ENCODE data around the gene TMEM82. TPM values are rescaled to one million over a fixed set of nuclear protein-coding genes. Genes with fewer than 3 reads are reported as not detected.

TMEM82 gene
- total and polyA plus RNA-seq, 2 of the 13 experiments (the other 11 are each of a cell fraction or from before 2014, with no cell fraction given) = 0.24 to 0.97 TPM

DNA sequence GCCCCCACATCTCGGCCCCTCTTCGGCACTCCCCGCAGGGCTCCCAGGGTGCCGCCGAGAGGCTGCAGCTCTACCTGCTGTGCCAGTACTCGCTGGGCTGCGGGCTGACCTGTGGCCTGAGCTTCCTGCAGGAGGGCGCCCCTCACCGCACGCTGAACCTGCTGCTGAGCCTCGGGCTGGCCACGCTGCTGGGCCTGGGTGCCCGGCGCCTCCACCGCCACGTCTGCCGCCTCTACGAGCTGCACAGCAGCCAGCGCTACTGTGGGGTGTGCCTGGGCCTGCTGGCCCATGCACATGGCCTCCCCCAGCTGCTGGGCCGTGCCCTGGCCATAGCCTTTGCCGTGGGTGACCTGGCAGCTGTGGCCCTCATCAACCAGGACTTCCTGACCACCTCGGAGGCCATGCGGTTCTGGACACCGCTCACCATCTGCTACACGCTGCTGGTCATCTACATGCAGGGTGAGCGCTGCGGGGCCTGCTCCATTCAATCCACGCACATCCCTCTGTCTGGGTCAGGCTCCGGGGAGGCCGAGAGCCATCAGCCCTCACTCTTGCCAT lies 1.9 kb downstream of the TMEM82 start (continued):
- TF ChIP-seq, protein P1, sequence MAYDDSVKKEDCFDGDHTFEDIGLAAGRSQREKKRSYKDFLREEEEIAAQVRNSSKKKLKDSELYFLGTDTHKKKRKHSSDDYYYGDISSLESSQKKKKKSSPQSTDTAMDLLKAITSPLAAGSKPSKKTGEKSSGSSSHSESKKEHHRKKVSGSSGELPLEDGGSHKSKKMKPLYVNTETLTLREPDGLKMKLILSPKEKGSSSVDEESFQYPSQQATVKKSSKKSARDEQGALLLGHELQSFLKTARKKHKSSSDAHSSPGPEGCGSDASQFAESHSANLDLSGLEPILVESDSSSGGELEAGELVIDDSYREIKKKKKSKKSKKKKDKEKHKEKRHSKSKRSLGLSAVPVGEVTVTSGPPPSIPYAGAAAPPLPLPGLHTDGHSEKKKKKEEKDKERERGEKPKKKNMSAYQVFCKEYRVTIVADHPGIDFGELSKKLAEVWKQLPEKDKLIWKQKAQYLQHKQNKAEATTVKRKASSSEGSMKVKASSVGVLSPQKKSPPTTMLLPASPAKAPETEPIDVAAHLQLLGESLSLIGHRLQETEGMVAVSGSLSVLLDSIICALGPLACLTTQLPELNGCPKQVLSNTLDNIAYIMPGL (CRISPR knock-in tag; IDR thresholded peaks at IDR 0.05; ENCODE audit: borderline replicate concordance in 1 of 2, low read depth in 1 of 2) = peak in 1 of 2 experiments; percentile 39; a peak in 1 of 4 replicates
- no peak for TF ChIP-seq RFX3 (CRISPR knock-in tag; IDR thresholded peaks at IDR 0.05)
- TF ChIP-seq SAP130 (CRISPR knock-in tag; IDR thresholded peaks at IDR 0.05; ENCODE audit: low read depth) = peak; percentile 16; the same call in 1 of the 2 replicates
- TF ChIP-seq ZNF570 (CRISPR knock-in tag; IDR thresholded peaks at IDR 0.05; ENCODE audit: borderline replicate concordance) = no peak
- TF ChIP-seq JARID2 (CRISPR knock-in tag; IDR thresholded peaks at IDR 0.05; ENCODE audit: insufficient replicate concordance) = peak; percentile 30
- TF ChIP-seq KDM3A (CRISPR knock-in tag; IDR thresholded peaks at IDR 0.05; ENCODE audit: low read depth) = peak; percentile 31; the same call in 1 of the 2 replicates
- TF ChIP-seq ZNF564 (CRISPR knock-in tag; IDR thresholded peaks at IDR 0.05) = no peak
- TF ChIP-seq NR2F6 (IDR thresholded peaks at IDR 0.05) = no peak
- TF ChIP-seq NR2F6 (CRISPR knock-in tag; IDR thresholded peaks at IDR 0.05) = peak; percentile 48; the same call in 1 of the 2 replicates
- 0 out of 2 replicates have a peak, but pooled peaks have one; percentile 19 for TF ChIP-seq ZNF547 (CRISPR knock-in tag; IDR thresholded peaks at IDR 0.05)
- no peak for TF ChIP-seq NCOA5 (CRISPR knock-in tag; IDR thresholded peaks at IDR 0.05)
- peak; percentile 56; the same call in 1 of the 2 replicates for TF ChIP-seq MYC (CRISPR knock-in tag; IDR thresholded peaks at IDR 0.05; ENCODE audit: borderline replicate concordance)
- TF ChIP-seq SIN3A (IDR thresholded peaks at IDR 0.05; ENCODE audit: borderline replicate concordance, low read depth, low read length) = no peak
- TF ChIP-seq ZNF33B (CRISPR knock-in tag; IDR thresholded peaks at IDR 0.05) = 0 out of 2 replicates have a peak, but pooled peaks have one; percentile 62
- TF ChIP-seq, protein P2, sequence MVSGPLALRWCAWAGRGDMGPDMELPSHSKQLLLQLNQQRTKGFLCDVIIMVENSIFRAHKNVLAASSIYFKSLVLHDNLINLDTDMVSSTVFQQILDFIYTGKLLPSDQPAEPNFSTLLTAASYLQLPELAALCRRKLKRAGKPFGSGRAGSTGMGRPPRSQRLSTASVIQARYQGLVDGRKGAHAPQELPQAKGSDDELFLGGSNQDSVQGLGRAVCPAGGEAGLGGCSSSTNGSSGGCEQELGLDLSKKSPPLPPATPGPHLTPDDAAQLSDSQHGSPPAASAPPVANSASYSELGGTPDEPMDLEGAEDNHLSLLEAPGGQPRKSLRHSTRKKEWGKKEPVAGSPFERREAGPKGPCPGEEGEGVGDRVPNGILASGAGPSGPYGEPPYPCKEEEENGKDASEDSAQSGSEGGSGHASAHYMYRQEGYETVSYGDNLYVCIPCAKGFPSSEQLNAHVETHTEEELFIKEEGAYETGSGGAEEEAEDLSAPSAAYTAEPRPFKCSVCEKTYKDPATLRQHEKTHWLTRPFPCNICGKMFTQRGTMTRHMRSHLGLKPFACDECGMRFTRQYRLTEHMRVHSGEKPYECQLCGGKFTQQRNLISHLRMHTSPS (CRISPR knock-in tag; IDR thresholded peaks at IDR 0.05; ENCODE audit: low read depth) = peak; percentile 58
- no peak for TF ChIP-seq BORCS8-MEF2B (CRISPR knock-in tag; IDR thresholded peaks at IDR 0.05)
- TF ChIP-seq ZNF790 (CRISPR knock-in tag; IDR thresholded peaks at IDR 0.05; ENCODE audit: borderline replicate concordance) = peak; percentile 61; the same call in 1 of the 2 replicates
- 0 out of 2 replicates have a peak, but pooled peaks have one; percentile 38 for TF ChIP-seq ERF (CRISPR knock-in tag; IDR thresholded peaks at IDR 0.05)
- TF ChIP-seq, protein P3, sequence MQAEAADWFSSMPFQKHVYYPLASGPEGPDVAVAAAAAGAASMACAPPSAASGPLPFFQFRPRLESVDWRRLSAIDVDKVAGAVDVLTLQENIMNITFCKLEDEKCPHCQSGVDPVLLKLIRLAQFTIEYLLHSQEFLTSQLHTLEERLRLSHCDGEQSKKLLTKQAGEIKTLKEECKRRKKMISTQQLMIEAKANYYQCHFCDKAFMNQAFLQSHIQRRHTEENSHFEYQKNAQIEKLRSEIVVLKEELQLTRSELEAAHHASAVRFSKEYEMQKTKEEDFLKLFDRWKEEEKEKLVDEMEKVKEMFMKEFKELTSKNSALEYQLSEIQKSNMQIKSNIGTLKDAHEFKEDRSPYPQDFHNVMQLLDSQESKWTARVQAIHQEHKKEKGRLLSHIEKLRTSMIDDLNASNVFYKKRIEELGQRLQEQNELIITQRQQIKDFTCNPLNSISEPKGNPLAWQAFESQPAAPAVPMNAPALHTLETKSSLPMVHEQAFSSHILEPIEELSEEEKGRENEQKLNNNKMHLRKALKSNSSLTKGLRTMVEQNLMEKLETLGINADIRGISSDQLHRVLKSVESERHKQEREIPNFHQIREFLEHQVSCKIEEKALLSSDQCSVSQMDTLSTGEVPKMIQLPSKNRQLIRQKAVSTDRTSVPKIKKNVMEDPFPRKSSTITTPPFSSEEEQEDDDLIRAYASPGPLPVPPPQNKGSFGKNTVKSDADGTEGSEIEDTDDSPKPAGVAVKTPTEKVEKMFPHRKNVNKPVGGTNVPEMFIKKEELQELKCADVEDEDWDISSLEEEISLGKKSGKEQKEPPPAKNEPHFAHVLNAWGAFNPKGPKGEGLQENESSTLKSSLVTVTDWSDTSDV (CRISPR knock-in tag; IDR thresholded peaks at IDR 0.05) = 0 out of 2 replicates have a peak, but pooled peaks have one; percentile 40
- TF ChIP-seq, protein P4, sequence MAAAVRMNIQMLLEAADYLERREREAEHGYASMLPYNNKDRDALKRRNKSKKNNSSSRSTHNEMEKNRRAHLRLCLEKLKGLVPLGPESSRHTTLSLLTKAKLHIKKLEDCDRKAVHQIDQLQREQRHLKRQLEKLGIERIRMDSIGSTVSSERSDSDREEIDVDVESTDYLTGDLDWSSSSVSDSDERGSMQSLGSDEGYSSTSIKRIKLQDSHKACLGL (CRISPR knock-in tag; IDR thresholded peaks at IDR 0.05) = 0 out of 2 replicates have a peak, but pooled peaks have one; percentile 58
- TF ChIP-seq ZNF607 (CRISPR knock-in tag; IDR thresholded peaks at IDR 0.05; ENCODE audit: borderline replicate concordance) = peak; percentile 54; the same call in 1 of the 2 replicates
- TF ChIP-seq, protein P5, sequence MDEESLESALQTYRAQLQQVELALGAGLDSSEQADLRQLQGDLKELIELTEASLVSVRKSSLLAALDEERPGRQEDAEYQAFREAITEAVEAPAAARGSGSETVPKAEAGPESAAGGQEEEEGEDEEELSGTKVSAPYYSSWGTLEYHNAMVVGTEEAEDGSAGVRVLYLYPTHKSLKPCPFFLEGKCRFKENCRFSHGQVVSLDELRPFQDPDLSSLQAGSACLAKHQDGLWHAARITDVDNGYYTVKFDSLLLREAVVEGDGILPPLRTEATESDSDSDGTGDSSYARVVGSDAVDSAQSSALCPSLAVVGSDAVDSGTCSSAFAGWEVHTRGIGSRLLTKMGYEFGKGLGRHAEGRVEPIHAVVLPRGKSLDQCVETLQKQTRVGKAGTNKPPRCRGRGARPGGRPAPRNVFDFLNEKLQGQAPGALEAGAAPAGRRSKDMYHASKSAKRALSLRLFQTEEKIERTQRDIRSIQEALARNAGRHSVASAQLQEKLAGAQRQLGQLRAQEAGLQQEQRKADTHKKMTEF (CRISPR knock-in tag; IDR thresholded peaks at IDR 0.05) = peak; percentile 39; the same call in 1 of the 2 replicates
